ENCODE data around the gene ZNF652. TPM values are rescaled to one million over a fixed set of nuclear protein-coding genes. Genes with fewer than 3 reads are reported as not detected.
"Not testable (repeated sequence)": the region's sequence is repeated elsewhere in the genome, so short reads cannot be mapped to it uniquely, and the experiment has no call there.

The ZNF652 gene
- total RNA-seq, 1 donor from 2014 or later: 41.8 TPM

- DNase-seq (ENCODE audit: low spot score): peak; percentile 82
Observed at GRCh38 chr17:49269356-49269755, 92.7 kb downstream of the ZNF652 start.

DNA sequence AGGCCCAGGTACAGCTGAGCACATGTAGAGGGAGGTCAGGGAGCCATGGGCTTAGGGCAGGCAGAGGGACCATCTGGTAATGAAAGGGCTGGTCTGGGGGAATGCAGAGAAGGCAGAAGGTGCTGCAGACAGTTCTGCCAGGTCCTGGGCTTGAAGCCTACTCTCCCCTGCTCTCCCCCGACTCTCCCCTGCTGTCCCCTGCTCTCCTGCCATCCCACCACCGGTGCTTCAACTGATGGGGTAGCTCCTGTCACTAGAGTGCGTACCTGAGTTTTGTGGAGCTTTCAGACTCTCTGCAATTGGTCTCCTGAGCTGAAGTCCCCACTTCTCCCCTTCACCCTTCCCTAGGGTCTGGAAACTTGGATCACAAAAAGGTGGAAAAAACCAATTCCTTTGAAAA, 94.1 kb downstream of the ZNF652 start:
- no peak for DNase-seq (ENCODE audit: low spot score)

DNA sequence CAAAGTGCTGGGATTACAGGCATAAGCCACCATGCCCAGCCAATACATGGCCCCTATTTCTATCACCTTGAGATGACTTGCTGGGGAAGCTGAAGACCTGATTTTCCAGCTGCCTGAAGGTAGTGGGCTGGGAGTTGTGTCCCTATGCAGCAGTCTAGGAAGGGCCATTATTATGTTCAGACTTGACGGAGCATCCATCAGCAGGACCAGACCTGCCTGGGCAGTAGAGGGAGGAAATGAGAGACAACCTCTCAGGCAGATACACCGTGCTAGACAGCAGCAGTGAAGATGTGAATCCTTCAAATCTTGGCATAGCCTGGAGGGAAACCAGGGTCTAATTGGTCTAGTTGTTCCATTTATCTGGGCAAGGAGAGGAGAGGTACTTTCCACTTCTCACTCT, 95.8 kb downstream of the ZNF652 start:
- DNase-seq (ENCODE audit: low spot score): no peak

- not testable (repeated sequence) for DNase-seq (ENCODE audit: low spot score)
Observed at GRCh38 chr17:49261540-49261939, 100.5 kb downstream of the ZNF652 start.

DNA sequence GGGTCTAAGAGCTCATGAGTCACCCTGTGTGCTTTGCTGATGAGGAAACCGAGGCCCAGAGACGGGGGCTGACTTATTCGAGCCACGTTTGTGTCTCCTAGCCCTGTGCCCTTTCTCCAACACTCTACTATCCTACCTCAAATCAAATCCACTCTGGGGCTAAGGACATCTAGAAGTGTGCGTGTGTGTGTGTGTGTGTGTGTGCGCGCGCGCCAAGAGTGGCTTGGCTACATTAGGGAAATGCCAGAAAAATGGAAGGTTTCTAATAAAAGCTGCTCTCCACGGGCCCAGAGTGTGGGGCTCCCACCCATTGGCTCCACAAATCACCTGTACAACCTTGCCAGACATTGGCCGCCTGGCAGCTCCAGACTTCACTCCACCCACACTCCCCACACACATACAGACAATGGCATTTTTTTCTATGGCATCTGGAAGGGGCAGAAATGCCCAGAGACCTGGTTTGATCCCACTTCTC, 101.2 kb downstream of the ZNF652 start:
- no peak for DNase-seq (ENCODE audit: low spot score)

DNA sequence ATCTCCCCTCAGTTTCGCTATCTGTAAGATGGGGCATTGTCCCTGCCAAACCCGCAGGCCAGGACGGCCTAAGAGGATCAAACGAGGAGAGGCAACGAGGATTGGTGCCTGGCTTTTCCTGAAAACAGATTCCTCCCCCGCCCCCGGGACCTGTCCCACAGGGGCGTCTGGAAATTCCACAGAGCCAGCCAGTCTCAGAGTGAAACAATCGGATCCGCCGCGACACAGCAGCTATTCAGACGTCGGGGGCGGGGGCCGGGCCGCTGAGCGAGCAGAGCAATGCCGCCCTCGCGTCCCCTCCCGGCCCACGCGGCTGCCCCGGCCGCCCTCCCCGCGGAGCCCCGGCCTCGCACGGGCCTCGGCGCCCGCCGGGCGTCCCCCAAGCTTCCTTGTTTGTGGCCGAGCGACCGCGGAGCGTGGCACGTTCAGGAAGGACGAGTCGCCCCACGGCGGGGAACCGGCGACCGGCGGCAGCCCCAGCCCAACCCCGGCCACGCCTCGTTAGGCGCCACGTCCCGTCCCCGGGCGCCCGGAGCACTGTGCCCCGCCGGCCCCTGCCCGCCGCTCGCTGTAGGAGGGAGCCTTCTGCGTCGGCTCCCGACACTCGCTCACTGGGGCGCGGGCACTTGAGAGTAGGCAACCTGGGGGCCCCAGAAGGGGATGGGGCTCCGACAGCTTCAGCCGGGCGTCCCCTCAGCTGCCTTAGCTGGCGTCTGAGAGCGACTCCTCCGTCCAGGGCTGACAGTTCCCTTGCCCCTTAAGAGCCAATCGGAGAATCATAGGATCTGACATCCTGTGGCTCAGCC, 101.8 kb downstream of the ZNF652 start:
- DNase-seq (ENCODE audit: low spot score): peak; percentile 93

- DNase-seq (ENCODE audit: low spot score): no peak
Observed at GRCh38 chr17:49259663-49260010, 102.4 kb downstream of the ZNF652 start.

GRCh38 chr17:49258394-49258793, 103.7 kb downstream of the ZNF652 start:
- DNase-seq (ENCODE audit: low spot score): no peak

DNA sequence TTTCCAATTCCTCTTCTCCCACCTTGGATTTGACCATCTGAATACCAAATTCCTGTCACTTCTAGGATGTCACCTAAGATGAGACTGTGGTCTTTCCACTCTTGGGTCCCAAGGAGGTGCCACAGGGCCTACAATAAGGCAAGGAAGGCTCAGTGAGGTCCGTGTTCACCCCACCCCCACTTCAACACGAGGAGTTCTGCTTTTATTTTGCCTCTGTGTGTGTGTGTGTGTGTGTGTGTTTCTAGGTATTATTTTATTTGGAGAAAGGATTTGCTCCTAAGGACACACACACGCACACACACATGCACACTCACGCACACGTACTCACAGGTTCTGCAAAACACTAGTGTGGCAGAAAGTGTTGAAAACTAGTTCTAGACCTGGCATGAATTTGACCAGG, 106.9 kb downstream of the ZNF652 start:
- DNase-seq (ENCODE audit: low spot score): no peak

DNA sequence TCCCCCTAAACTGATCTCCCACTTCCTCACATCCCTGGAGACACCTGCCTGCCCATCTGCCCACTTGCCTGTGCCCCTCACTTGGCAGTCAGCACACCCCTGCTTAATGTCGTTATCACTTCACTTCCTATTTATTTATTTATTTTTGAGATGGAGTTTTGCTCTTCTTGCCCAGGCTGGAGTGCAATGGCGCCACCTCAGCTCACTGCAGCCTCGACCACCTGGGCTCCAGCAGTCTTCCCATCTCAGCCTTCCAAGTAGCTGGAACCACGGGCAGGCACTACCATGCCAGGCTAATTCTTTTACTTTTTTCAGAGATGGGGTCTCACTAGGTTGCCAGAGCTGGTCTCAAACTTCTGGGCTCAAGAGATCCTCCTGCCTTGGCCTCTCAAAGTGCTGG, 108.0 kb downstream of the ZNF652 start:
- DNase-seq (ENCODE audit: low spot score): no peak

GRCh38 chr17:49252148-49252695, 109.8 kb downstream of the ZNF652 start:
- DNase-seq (ENCODE audit: low spot score): no peak

- DNase-seq (ENCODE audit: low spot score): no peak
Observed at GRCh38 chr17:49249890-49250522, 112.0 kb downstream of the ZNF652 start.

GRCh38 chr17:49249292-49249794, 112.7 kb downstream of the ZNF652 start:
- DNase-seq (ENCODE audit: low spot score): peak; percentile 90

DNA sequence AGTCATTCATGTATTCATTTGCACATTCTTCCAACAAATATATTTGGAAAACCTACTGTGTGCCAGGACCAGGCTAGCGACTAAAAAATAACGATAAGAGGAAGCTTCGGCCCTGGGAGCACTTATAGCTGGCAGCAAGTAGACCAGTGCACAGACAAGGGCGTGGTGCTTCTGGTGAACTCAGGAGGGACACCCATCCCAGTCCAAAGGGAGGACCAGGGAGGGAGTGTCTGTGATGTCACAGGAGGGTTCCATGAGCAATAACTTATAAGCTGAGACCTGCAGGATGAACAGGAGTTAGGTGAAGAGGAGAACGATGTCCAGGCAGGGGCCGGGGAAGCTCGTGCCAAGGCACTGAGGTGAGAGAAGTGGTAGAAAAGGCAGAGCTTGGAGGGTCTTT, 114.1 kb downstream of the ZNF652 start:
- DNase-seq (ENCODE audit: low spot score): no peak

DNA sequence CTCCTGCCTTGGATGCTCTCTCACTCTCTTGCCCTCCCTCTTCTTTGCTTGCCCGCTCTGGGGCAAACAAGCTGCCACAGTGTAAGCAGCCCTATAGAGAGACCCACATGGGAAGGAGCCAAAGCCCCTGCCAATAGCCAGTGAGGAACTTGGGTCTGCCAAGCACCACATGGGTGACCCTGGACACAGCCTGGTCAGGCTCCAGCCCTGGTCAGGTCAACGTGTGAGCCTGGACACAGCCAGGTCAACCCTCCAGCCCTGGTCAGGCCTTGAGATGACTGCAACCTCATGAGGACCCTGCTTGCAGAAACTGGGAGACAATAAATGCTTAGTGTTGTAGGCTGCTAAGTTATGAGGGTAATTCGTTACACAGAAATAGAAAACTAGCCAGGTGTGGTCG, 117.2 kb downstream of the ZNF652 start:
- no peak for DNase-seq (ENCODE audit: low spot score)

Small RNA genes within 50 kb of the gene (microRNA-seq; reads per million reads assigned to microRNA genes)
- gene MIR6129 (ENCODE audit: borderline number of aligned reads): not detected

Other genes with a start within 250 kb of the ZNF652 start
- gene B4GALNT2, start 229.5 kb downstream of the ZNF652 start, total RNA-seq: not detected
- 1.5 TPM for gene GNGT2, start 151.7 kb downstream of the ZNF652 start, total RNA-seq
- 12.5 TPM for gene ABI3, start 151.5 kb downstream of the ZNF652 start, total RNA-seq
- 1.8 TPM for gene PHOSPHO1, start 131.5 kb downstream of the ZNF652 start, total RNA-seq
- gene PHB1, start 52.6 kb upstream of the ZNF652 start, total RNA-seq: 158 TPM
- 42.0 TPM for gene NGFR, start 133.0 kb upstream of the ZNF652 start, total RNA-seq
- 3.8 TPM for gene NXPH3, start 213.6 kb upstream of the ZNF652 start, total RNA-seq